Motor neuron (in vitro differentiated cells): Measurements from ENCODE around the gene CNTNAP5. TPM values are rescaled to one million over a fixed set of nuclear protein-coding genes. Genes with fewer than 3 reads are reported as not detected.

ENCODE experiments used
- ATAC-seq, 8 experiments: fragments of 200-7000 bp; cut with Tn5 transposase; replicated peaks in 6 of 8; 2 replicates each; pipeline ENCODE4 v1.8.0; 2021; ENCODE audit warnings: mild to moderate bottlenecking in 8 of 8, moderate library complexity in 8 of 8
- H3K27ac ChIP-seq, 2 donors: fragments of 250-450 bp; sonication (Bioruptor Pico); 2 replicates each; pipeline ENCODE4 v1.9.0; 2021; ENCODE audit warnings: antibody characterized with exemption in 2 of 2, mild to moderate bottlenecking in 2 of 2, moderate library complexity in 1 of 2
- H3K4me1 ChIP-seq, 2 donors: fragments of 250-450 bp; sonication (Bioruptor Pico); replicated peaks in 1 of 2; 2 replicates each; pipeline ENCODE4 v1.6.1; 2021; ENCODE audit warnings: antibody characterized with exemption in 2 of 2, mild to moderate bottlenecking in 2 of 2, moderate library complexity in 1 of 2
- H3K4me3 ChIP-seq, 5 donors: fragments of 250-450 bp; sonication (Bioruptor Pico); 2 replicates each; pipeline ENCODE4 v1.9.0; 2021; ENCODE audit warnings: antibody characterized with exemption in 5 of 5, mild to moderate bottlenecking in 5 of 5, moderate library complexity in 4 of 5
- WGBS, 10 experiments: fragments of 450-650 bp; shearing (Covaris generic); methylation state at CpG; one replicate each; pipeline ENCODE4 v1.0.0; 2022; 5-methylcytosine and 5-hydroxymethylcytosine counted together
- in situ Hi-C, 9 experiments: fragments of 400-800 bp; cut with MboI; loops; one replicate each; pipeline ENCODE4 v1.15.0; 2021; ENCODE audit warnings: low sequenced_read_pairs in 9 of 9, low pct_unique_long_range_greater_than_20kb in 2 of 9; ENCODE audit not compliant: unreplicated experiment in 9 of 9
- total RNA-seq, 8 experiments: library from RNA; unstranded; fragments of 300-600 nt; gene quantifications; 2 replicates each; pipeline versions ENCODE4 v1.2.3 to v1.2.4, GENCODE V29; 2022

The CNTNAP5 gene
- total RNA-seq, 8 experiments from 2014 or later, result 0.28 to 12.6 (median 8.7) TPM; not detected in 2

DNA sequence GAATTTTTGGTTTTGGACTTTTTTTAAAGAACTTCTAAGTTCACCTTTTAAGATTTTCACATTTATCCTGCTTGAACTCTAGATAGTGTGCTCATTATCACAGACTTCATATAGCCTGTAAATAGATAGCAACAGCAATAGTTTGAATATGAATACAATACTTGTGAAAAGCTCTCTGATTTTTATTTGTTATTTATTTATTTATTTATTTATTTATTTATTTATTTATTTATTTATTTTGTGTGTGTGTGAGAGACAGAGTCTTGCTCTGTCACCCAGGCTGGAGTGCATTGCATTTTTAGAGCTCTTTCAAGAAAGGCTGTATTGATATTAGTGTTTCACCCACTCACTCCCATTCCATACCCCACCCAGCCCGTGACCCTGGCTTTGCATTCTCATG lies 153.6 kb downstream of the CNTNAP5 start:
- no peaks in the 10 kb centered on the region for H3K4me1 ChIP-seq
- in situ Hi-C loops, result loop anchor here in 1 of 9 experiments (25.0 kb wide), 1 partner anchor 109 kb away; no protein-coding TSS in a partner anchor
- 0 to 100% (median 58%) methylated on average over 1 of the region's 1 CpG; no CpG with 5 or more reads in 6 of the 10 experiments for WGBS, 10 experiments
- H3K4me3 ChIP-seq, result no peak overlapping the region
- no peak overlapping the region for H3K27ac ChIP-seq
- ATAC-seq, result no peak

DNA sequence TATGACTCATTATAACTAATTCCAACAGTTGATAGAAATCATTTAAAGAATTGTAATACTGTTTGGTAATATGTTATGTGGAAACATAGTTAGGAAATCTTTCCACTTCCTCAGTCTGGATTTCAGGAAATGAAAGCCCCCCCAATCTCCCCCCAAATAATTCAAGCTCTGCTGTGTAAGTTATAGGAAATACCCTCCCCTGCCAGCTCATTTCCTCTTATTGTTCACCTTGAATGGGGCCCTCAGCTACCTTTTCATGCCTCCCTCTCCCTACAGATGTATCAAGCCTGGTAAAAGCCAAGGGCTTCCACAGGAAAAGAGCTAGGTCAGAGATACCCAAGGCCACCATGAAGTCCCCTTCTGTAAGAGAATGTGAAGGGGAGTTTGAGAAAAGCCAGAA lies 155.5 kb downstream of the CNTNAP5 start:
- Histone ChIP-seq H3K27ac (no peak overlapping the region), H3K4me3 (no peak overlapping the region), H3K4me1 (no peaks in the 10 kb centered on the region)
- in situ Hi-C loops, result loop anchor here in 1 of 9 experiments (25.0 kb wide), 1 partner anchor 107 kb away; no protein-coding TSS in a partner anchor
- no peak for ATAC-seq

DNA sequence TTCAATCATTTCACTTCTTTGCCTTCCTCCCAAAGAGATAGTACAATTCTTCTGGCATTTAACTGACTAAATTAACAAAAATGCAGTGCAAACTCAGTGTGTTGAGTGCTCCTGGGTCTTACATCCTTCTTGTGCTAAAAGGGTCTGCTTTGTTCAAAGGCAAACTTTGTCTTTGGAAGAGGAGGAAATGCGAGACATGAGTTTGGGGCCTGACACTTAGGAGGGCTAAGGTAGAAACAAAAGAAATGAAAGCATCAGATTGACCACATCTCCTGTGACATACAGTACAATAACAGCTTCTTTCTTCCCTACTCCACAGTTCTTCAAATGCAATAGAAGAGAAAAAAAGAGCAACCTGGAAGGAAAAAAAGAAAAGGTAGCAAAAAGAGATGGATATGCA lies 161.7 kb downstream of the CNTNAP5 start:
- in situ Hi-C loops, result loop anchor here in 1 of 9 experiments (25.0 kb wide), 1 partner anchor 100 kb away; no protein-coding TSS in a partner anchor
- 0 to 100% (median 74%) methylated on average over 1 of the region's 1 CpG; no CpG with 5 or more reads in 2 of the 10 experiments for WGBS, 10 experiments

DNA sequence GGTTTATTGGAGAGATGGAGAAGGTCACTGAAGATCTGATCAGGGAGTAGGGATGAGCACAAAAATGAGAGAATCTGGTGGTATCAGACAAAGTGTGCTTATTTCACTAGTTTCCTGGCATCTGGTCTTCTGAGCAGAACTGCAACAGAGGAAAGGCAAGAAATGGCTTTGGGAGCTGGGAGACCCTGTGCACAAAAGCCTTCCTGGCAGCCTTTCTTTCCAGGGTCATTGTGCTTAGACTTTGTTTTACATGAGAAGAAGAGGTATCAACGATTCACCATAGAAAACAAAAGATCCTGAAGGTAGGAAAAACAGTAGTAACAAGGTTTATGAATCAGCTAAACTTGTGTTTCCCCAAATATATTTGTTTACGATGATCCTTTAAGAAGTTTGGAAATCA lies 162.9 kb downstream of the CNTNAP5 start:
- in situ Hi-C loops, result loop anchor here in 1 of 9 experiments (25.0 kb wide), 1 partner anchor 99 kb away; no protein-coding TSS in a partner anchor
- WGBS, 10 experiments, result 0 to 83% (median 34%) methylated on average over 1 to 2 of the region's 2 CpGs
- no peak for ATAC-seq
- no peak overlapping the region for H3K27ac ChIP-seq
- H3K4me1 ChIP-seq, result no peaks in the 10 kb centered on the region
- H3K4me3 ChIP-seq, result no peak overlapping the region

More for the DNA sequence above, 161.7 kb downstream of the CNTNAP5 start:
- no peak overlapping the region for H3K27ac ChIP-seq
- H3K4me1 ChIP-seq, result no peaks in the 10 kb centered on the region
- no peak for ATAC-seq
- H3K4me3 ChIP-seq, result no peak overlapping the region

DNA sequence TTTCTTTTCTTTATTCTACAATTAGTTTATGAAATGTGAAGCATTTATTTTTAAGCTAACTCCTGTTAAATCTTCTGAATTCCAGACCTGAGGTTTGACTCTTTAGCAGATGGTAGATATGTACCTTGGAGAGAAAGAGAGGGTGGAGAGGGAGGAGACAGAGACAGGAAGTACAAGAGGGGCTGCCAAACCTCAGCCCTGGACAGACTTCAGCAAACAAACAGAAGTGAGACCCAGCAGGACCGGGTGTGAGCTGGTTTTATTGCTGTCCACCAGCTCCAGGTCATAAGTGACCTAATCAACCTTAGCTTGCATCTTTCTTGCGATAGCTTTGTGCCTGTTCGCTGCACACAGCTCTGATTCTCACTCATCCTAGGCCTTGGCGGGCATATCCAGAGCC lies 168.6 kb downstream of the CNTNAP5 start:
- no peak for ATAC-seq
- in situ Hi-C loops, result loop anchor here in 1 of 9 experiments (25.0 kb wide), 1 partner anchor 94 kb away; no protein-coding TSS in a partner anchor
- Histone ChIP-seq H3K4me3 (no peak overlapping the region), H3K27ac (no peak overlapping the region), H3K4me1 (no peaks in the 10 kb centered on the region)
- 4 to 100% (median 66%) methylated on average over 1 to 4 of the region's 4 CpGs; no CpG with 5 or more reads in 4 of the 10 experiments for WGBS, 10 experiments

DNA sequence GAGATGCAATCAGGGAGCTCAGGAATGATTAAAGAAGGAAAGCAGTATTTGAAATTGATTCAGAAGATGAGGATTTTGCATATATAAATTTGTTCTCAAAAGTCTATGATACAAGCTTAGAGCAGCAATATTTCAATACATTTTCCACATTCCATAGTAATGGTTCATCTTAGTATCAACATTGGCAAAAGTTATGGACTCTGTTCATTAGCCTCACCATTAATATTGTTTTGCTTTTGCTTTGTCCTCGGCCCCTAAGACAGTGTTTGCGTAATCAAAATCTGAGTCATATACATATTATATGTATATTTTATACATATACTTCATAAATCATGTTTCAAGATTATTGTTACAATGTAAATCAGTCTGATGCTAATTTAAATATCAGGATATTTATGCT lies 176.6 kb downstream of the CNTNAP5 start:
- no peak overlapping the region for H3K27ac ChIP-seq
- in situ Hi-C loops, result no loop called here
- H3K4me1 ChIP-seq, result no peaks in the 10 kb centered on the region
- 32 to 100% (median 90%) methylated on average over 2 of the region's 2 CpGs; no CpG with 5 or more reads in 5 of the 10 experiments for WGBS, 10 experiments
- ATAC-seq, result no peak
- H3K4me3 ChIP-seq, result no peak overlapping the region

DNA sequence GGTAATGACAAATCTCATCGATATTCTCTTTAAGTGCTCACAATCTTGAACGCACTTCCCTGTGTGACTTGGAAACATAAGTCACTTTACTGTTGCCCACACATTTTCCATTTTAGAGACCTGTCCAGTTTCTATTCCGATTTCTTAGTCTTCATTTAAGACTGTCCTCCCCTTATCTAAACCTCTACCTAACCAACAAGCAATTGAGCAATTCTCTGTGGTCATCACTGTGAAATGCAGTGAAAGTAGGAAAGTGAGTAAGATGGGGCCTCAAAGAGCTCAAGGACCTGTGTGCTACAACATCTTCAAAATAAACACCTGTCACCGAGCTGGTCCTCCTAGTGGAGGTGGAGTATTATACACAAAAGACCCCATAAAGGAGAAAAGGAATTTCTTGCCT lies 184.4 kb downstream of the CNTNAP5 start:
- no peak overlapping the region for H3K4me3 ChIP-seq
- in situ Hi-C loops, result no loop called here
- H3K27ac ChIP-seq, result no peak overlapping the region
- WGBS, 10 experiments, result 4 to 100% (median 41%) methylated on average over 1 to 4 of the region's 4 CpGs; no CpG with 5 or more reads in 1 of the 10 experiments
- ATAC-seq, result no peak
- H3K4me1 ChIP-seq, result no peaks in the 10 kb centered on the region

DNA sequence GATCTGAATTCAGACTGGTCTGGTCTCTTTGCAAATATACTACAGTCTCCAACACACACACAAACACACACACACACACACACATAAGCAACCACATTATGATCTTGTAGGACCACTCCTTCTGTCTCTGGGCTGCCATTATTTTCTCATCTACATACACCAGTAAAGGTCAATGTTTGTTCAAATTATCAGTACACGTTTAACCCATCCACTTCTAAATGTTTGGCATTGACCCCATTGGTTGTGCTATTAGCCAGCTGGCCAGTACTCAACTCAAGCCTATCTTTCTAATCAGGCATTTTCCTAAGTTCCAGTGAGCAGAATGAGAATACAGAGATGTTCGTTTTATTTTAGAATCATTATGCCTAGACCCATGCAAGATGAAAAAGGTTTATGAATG lies 186.4 kb downstream of the CNTNAP5 start:
- in situ Hi-C loops, result no loop called here
- ATAC-seq, result no peak
- 0 to 77% (median 40%) methylated on average over 1 to 2 of the region's 2 CpGs; no CpG with 5 or more reads in 3 of the 10 experiments for WGBS, 10 experiments
- no peak overlapping the region for H3K27ac ChIP-seq
- H3K4me3 ChIP-seq, result no peak overlapping the region
- no peaks in the 10 kb centered on the region for H3K4me1 ChIP-seq

DNA sequence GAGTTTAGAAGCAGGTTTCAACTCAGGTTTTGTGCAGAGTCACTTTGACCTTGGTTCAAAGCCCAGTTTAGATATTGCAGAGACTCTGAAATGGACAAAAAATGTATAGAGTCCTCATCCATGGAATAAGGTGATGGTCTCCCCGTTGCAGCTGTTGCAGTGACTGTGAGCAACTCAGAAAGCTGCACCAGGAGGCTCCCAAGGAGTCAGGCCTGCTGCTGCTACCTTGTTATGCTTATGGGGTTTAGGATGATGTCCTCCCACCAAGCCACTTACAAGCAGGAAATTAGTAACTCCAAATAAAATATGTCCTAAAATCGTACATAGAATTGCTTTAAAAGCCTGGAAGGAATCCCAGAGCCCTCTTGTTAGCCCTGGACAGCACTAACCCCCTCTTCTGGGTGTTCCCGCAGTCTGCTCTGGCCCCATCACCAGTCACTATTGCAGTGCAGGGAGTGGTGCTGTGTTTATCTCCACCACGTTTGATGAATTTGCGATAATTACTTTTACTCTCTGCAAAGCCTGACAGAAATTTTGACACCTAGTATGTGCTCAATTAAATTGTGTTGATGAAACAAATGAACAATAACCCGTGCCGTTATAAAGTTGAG lies 189.0 kb downstream of the CNTNAP5 start:
- no peak for ATAC-seq
- WGBS, 10 experiments, result 0 to 100% (median 73%) methylated on average over 1 to 6 of the region's 7 CpGs
- no peak overlapping the region for H3K27ac ChIP-seq

DNA sequence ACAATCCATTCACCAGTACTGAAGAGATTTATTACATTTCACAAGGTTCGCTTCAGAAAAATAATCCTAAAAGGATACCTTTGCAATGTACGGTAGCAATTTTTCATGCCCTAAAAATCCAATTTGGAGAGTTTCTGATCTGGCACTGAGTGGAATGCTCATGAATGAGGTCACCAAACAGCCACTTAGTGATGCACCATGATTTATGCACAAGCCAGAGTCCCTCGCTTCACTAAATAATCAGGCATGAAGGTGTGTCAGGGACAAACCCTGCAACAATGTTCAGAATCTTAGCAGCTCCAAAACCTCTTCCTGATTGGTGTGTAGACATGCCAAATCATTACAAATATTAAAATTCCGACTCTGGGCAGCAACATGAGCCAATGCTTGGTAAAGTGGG lies 221.1 kb downstream of the CNTNAP5 start:
- in situ Hi-C loops, result no loop called here
- 27 to 100% (median 50%) methylated on average over 1 to 4 of the region's 4 CpGs; no CpG with 5 or more reads in 1 of the 10 experiments for WGBS, 10 experiments
- no peak overlapping the region for H3K27ac ChIP-seq
- ATAC-seq, result peak in 4 of 8 experiments; percentile 41 to 69 (median 51)
- H3K4me3 ChIP-seq, result no peak overlapping the region
- peaks cover 0 to 4% of the 10 kb centered on the region in 2 donors for H3K4me1 ChIP-seq

More for the DNA sequence above, 189.0 kb downstream of the CNTNAP5 start:
- Histone ChIP-seq H3K4me1 (no peaks in the 10 kb centered on the region), H3K4me3 (no peak overlapping the region)
- in situ Hi-C loops, result no loop called here

DNA sequence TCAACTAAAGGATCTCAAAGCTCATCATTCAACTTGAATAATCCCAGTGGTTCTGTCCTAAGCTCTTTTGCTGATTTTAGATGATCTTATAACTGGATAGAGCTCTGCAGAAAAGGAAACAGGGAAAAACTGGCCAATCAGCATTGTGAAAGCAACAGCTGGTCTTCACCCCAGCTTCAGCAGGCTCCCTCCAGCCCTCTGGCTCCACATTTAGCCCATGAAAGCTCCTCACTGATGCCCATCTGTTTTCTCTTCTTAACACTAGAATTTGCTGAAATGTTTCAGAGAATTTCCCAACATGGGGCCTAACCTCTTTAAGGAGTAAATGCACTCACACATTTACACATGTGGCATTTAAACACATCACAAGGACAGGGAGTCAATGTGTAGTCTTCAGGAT lies 223.3 kb downstream of the CNTNAP5 start:
- no peak overlapping the region for H3K4me3 ChIP-seq
- peaks cover 0 to 4% of the 10 kb centered on the region in 2 donors for H3K4me1 ChIP-seq
- ATAC-seq, result no peak
- in situ Hi-C loops, result no loop called here
- H3K27ac ChIP-seq, result no peak overlapping the region

DNA sequence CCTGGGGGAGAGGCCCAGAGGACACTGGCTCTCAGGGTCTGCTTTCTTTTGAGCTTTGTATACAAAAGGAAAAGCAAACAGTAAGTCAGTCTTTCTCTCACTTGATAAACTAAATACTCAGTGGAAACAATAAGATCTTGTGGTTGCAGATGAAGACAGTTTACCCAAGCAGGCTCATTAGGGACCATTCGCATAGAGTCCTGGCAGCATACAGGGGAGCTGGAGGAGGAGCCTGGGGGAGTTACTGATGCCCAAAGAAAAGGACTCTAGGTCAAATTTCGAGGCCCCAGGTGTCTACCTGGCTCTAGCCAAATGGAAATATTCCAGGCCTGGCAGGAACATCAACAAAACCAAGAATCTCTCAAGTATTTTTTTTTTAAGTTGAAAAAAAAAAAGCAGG lies 225.3 kb downstream of the CNTNAP5 start:
- Histone ChIP-seq H3K4me3 (no peak overlapping the region), H3K4me1 (peaks cover 0 to 4% of the 10 kb centered on the region in 2 donors), H3K27ac (no peak overlapping the region)
- 0 to 94% (median 55%) methylated on average over 1 to 2 of the region's 2 CpGs for WGBS, 10 experiments
- in situ Hi-C loops, result no loop called here
- ATAC-seq, result peak in 1 of 8 experiments; percentile 36

DNA sequence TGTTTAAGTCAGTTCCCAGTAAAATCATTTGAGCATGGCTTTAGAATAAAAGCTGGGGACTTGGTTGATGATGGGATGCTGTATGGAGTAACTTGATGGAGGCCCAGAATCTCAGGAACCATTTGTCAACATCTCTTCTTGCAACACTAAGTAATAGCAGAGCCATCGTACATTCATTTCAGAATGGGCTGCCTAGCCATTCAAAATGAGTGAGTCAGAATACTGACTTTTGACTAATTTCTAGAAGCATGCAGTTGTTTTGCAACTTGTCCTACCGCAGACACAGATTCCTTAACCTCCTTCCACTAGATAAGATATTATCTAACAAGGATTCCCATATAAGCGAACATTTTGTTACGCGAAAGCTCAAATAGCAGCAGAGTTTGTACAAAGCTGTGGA lies 229.5 kb downstream of the CNTNAP5 start:
- no peak overlapping the region for H3K4me3 ChIP-seq
- no peaks in the 10 kb centered on the region for H3K4me1 ChIP-seq
- 56 to 100% (median 93%) methylated on average over 2 to 5 of the region's 5 CpGs; no CpG with 5 or more reads in 1 of the 10 experiments for WGBS, 10 experiments
- ATAC-seq, result no peak
- no peak overlapping the region for H3K27ac ChIP-seq
- in situ Hi-C loops, result no loop called here

DNA sequence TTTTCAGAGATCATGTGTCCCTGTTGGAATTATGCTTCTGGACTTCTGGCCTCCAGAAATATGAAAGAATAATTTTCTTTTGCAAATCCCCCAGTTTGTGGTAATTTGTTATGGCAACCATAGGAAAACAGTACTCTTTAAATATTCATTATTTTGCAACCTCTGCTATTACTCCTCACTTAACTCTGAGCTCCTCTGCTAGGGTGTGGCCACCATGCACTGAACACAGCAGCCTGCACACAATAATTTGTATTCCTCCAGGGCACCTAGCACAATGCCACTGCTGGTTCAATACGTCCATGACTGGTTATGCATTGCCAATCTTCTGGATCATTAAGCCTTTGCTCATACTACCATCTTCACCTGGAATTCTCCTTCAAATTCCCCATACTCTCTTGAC lies 232.0 kb downstream of the CNTNAP5 start:
- H3K4me1 ChIP-seq, result no peaks in the 10 kb centered on the region
- ATAC-seq, result peak in 3 of 8 experiments; percentile 41 to 97 (median 52)
- no peak overlapping the region for H3K4me3 ChIP-seq
- in situ Hi-C loops, result no loop called here
- WGBS, 10 experiments, result 0 to 88% (median 40%) methylated on average over 1 of the region's 1 CpG; no CpG with 5 or more reads in 4 of the 10 experiments
- no peak overlapping the region for H3K27ac ChIP-seq
